Lower leg skin (tissue), 3 donors: ENCODE measurements around the gene SCUBE1.

Experiments
- CTCF ChIP-seq, 3 donors: fragments of 450-650 bp; IDR thresholded peaks; one replicate each; pipeline ENCODE4 v1.5.1; 2016; ENCODE audit warnings: antibody characterized with exemption in 3 of 3, mild to moderate bottlenecking in 3 of 3, moderate library complexity in 2 of 3
- POLR2A ChIP-seq, 2 donors: fragments of 450-650 bp; IDR thresholded peaks; one replicate each; pipeline ENCODE4 v1.6.1; 2016 to 2017; ENCODE audit warnings: antibody characterized with exemption in 2 of 2, mild to moderate bottlenecking in 1 of 2, moderate library complexity in 1 of 2

- TF ChIP-seq CTCF (IDR thresholded peaks at IDR 0.05) (no peak), POLR2A (IDR thresholded peaks at IDR 0.05) (no peak)
Measured at GRCh38 chr22:43200031-43200430, 143.1 kb downstream of the SCUBE1 start.
